ENCODE data around the gene CRELD2.

CRELD2 gene

DNA sequence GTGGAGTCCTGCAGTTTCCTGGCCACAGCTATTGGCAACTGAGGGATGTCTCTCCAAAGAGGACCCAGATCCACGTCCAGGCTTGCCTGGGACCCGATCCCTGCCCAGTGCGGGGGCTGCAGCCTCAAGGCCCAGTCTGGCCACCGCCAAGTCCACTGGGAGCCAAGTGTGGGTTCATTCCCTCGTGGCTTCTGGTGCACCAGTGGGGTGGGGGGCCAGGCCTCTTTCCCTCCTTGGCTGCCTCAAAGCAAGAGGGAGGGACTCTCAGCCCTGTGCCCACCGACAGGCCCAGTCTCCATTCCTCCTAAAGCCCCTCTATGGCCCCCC is 28.8 kb downstream of the CRELD2 start:
- no peak for DNase-seq (ENCODE audit: low read depth, low spot score)
- Histone ChIP-seq H3K36me3 (ENCODE audit: insufficient read depth, low read length) (no peaks in the 10 kb centered on the region), H3K9ac (ENCODE audit: insufficient read length) (peak overlapping the region; percentile 60), H3K27ac (peak overlapping the region; percentile 67), H3K9me3 (ENCODE audit: low read depth, low read length) (no peaks in the 10 kb centered on the region), H3K4me3 (peak overlapping the region; percentile 25)
- no peak for TF ChIP-seq FOXP2 (optimal IDR thresholded peaks at IDR 0.05; ENCODE audit: control extremely low read depth, extremely low read length, insufficient read depth)
- no peak for TF ChIP-seq POLR2AphosphoS5 (IDR thresholded peaks at IDR 0.05; ENCODE audit: borderline replicate concordance, low read depth, low read length)
- TF ChIP-seq EZH2 (IDR thresholded peaks at IDR 0.05), result no peak

DNA sequence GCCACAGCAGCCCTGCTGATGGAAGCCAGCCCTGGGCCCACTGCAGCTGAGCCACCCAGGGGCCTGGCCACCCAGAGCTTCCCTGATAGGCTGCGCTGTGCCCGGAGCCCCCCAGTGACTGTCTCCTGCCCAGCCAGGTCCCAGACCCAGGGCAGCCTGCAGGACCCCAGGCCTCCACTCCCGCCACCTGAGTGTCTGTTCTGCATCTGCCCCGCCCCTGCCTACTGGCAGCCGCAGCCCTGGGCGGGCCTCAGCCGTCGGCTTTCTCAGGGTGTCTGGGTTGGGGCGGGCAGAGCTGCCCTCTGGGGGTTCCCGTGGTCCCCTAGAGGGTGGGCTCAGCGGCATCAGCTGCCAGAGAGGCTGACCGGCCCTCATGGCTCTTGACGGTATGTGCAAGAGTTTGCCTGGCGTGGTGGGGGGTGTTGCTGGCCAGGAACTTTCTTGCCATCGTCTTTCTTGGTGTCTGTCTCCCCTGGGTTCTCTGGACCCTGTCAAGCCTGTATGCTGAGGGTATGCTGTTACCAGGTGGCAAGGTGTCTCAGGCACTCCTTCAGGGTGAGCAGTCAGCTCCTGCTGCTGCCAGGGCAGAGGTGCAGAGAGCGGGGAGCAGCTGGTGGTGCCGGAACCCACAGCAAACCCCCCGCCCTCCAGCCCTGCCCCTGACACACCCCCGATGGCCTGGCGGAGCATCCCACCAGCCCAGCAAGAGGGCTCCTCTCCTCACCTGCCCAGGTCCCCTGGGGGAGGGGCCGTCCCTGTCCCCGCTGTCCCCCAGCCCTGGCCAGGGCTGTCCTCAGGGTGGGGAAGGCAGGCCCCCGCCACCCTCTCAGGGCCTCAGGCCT is 29.9 kb downstream of the CRELD2 start:
- H3K9ac ChIP-seq (ENCODE audit: insufficient read length), result no peak overlapping the region
- no peak for TF ChIP-seq POLR2AphosphoS5 (IDR thresholded peaks at IDR 0.05; ENCODE audit: borderline replicate concordance, low read depth, low read length)
- TF ChIP-seq EZH2 (IDR thresholded peaks at IDR 0.05), result no peak
- no peak for TF ChIP-seq FOXP2 (optimal IDR thresholded peaks at IDR 0.05; ENCODE audit: control extremely low read depth, extremely low read length, insufficient read depth)
- no peaks in the 10 kb centered on the region for H3K9me3 ChIP-seq (ENCODE audit: low read depth, low read length)
- DNase-seq (ENCODE audit: low read depth, low spot score), result no peak
- no peaks in the 10 kb centered on the region for H3K36me3 ChIP-seq (ENCODE audit: insufficient read depth, low read length)
- no peak overlapping the region for H3K27ac ChIP-seq
- H3K4me3 ChIP-seq, result no peak overlapping the region

DNA sequence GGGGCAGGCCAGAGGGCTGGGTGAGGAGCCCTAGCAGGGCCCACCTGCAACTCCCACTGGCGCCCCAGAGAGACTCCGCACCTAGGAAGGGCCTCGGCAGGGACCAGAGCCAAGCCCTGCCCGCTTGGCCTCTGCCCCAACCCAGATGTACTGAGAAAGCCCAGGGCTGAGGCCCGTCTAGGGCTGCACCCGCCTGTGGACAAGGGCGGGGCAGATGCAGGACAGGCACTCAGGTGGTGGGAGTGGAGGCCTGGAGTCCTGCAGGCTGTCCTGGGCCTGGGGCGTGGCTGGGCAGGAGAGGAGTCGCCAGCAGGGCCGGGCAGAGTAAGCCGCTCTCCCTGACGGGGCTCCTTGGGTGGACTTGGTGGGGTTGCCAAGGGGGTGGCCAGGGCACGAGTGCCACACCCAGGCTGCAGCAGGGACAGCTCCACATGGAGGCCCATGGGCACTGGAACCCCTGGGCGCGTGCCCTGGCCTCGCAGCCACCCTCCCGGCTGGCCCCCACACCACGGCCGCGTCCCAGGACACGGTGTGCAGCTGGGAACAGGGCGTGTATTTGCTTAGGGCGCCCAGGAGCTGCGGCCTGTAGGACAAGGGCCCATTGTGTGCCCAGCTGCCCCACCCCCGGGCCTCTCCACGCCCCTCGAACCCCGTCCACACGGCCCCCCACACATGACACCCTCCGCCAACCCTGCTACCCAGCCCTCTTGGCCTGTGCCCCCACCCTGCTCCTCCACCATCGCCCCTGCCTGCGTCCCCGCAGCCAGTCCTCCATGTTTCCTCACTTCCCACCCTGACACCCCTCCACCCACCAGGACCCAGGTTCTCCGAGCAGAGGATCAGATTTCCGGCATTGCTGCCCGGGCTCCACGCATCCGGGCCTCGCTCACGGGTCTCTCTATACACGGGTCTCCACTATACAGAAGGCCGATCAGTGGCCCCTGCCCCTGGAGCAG is 30.8 kb downstream of the CRELD2 start:
- Histone ChIP-seq H3K27ac (no peak overlapping the region), H3K9ac (ENCODE audit: insufficient read length) (no peak overlapping the region), H3K4me3 (no peak overlapping the region), H3K36me3 (ENCODE audit: insufficient read depth, low read length) (no peaks in the 10 kb centered on the region), H3K9me3 (ENCODE audit: low read depth, low read length) (no peaks in the 10 kb centered on the region)
- DNase-seq (ENCODE audit: low read depth, low spot score), result no peak
- TF ChIP-seq EZH2 (IDR thresholded peaks at IDR 0.05) (no peak), POLR2AphosphoS5 (IDR thresholded peaks at IDR 0.05; ENCODE audit: borderline replicate concordance, low read depth, low read length) (no peak), FOXP2 (optimal IDR thresholded peaks at IDR 0.05; ENCODE audit: control extremely low read depth, extremely low read length, insufficient read depth) (no peak)

DNA sequence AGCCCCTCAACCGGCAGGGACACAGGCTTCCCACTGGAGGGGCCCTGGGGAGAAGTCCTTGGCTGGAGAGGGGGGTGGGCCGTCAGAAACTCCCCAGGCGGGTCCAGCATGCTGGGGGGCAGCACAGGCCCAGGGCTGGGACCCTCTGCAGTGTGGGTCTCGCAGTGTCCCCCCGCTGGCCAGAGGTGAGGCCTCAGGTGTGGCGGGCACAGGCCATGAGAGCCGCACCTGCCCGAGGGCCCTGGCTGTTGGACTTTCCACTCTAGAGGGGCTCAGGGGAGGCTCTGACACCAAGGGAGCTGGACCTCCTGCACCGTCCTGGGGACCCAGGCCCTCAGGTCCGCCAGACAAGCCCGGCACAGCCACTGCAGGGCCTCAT is 31.5 kb downstream of the CRELD2 start:
- Histone ChIP-seq H3K27ac (no peak overlapping the region), H3K9me3 (ENCODE audit: low read depth, low read length) (no peaks in the 10 kb centered on the region), H3K9ac (ENCODE audit: insufficient read length) (no peak overlapping the region), H3K4me3 (no peak overlapping the region), H3K36me3 (ENCODE audit: insufficient read depth, low read length) (no peaks in the 10 kb centered on the region)
- DNase-seq (ENCODE audit: low read depth, low spot score), result no peak
- no peak for TF ChIP-seq FOXP2 (optimal IDR thresholded peaks at IDR 0.05; ENCODE audit: control extremely low read depth, extremely low read length, insufficient read depth)

DNA sequence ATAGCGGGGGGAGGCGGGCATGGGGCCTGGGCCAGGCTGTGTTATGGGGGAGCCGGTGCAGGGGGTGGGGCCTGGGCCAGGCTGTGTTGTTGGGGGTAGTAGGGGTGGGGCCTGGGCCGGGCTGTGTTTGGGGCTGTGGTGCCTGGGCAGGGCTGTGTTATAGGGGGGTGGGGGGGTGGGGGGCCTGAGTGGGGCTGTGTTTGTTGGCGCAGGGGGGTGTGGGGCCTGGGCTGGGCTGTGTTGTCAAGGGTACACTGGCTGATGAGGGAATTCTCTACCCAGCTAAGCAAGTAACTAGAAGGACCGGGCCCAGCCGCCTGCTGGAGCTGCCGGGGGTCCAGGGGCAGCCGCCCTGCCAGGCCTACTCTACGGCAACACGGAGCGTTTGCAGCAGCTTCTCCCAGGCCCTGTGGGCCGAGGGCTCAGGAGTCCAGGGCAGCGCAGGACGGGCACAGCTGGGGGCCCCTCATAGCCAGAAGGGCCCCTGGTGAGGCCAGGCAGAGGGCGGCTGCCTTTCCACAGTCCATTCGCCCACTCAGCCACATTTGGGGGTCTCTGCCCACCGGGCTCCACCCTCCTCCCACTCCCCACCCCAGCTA is 32.1 kb downstream of the CRELD2 start:
- Histone ChIP-seq H3K4me3 (no peak overlapping the region), H3K27ac (no peak overlapping the region)
- no peak for DNase-seq (ENCODE audit: low read depth, low spot score)

DNA sequence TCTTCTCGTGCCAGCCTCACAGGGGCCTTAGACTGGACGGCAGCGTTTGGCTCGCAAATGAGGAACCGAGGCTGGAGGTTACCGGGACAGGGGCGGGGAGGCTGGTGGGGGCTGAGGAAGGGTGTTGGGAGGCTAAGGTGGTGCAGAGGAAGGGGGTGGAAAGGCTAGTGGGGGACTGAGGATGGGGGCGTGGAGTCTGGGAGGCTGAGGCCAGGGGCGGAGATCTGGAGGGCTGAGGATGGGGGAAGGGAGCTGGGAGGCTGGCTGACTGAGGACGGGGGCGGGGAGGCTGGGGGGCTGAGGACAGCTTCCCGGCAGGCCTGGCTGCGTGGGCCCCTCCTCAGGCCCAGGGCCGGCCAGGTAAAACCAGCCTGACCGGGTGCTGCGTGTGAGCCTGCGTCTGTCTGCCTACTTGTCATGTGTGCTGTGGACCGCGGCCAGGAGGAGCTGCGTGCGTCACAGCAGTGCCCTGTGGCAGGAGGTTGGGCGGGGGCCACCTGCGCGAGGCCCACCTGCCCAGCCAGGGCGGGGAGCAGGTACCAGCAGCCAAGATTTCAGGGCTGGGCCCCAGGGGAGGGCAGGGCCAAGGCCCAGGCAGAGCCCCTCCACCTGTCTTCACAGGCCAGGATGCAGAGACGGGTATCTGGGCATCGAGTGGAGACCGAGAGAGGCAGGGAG is 32.7 kb downstream of the CRELD2 start:
- Histone ChIP-seq H3K9ac (ENCODE audit: insufficient read length) (no peak overlapping the region), H3K4me3 (no peak overlapping the region), H3K27ac (no peak overlapping the region), H3K36me3 (ENCODE audit: insufficient read depth, low read length) (no peaks in the 10 kb centered on the region), H3K9me3 (ENCODE audit: low read depth, low read length) (no peaks in the 10 kb centered on the region)
- TF ChIP-seq FOXP2 (optimal IDR thresholded peaks at IDR 0.05; ENCODE audit: control extremely low read depth, extremely low read length, insufficient read depth) (no peak), POLR2AphosphoS5 (IDR thresholded peaks at IDR 0.05; ENCODE audit: borderline replicate concordance, low read depth, low read length) (no peak), EZH2 (IDR thresholded peaks at IDR 0.05) (no peak)
- no peak for DNase-seq (ENCODE audit: low read depth, low spot score)

More for the DNA sequence above, 32.1 kb downstream of the CRELD2 start:
- no peaks in the 10 kb centered on the region for H3K36me3 ChIP-seq (ENCODE audit: insufficient read depth, low read length)
- no peak for TF ChIP-seq POLR2AphosphoS5 (IDR thresholded peaks at IDR 0.05; ENCODE audit: borderline replicate concordance, low read depth, low read length)
- no peak for TF ChIP-seq FOXP2 (optimal IDR thresholded peaks at IDR 0.05; ENCODE audit: control extremely low read depth, extremely low read length, insufficient read depth)
- no peak for TF ChIP-seq EZH2 (IDR thresholded peaks at IDR 0.05)
- H3K9ac ChIP-seq (ENCODE audit: insufficient read length), result no peak overlapping the region
- no peaks in the 10 kb centered on the region for H3K9me3 ChIP-seq (ENCODE audit: low read depth, low read length)

DNA sequence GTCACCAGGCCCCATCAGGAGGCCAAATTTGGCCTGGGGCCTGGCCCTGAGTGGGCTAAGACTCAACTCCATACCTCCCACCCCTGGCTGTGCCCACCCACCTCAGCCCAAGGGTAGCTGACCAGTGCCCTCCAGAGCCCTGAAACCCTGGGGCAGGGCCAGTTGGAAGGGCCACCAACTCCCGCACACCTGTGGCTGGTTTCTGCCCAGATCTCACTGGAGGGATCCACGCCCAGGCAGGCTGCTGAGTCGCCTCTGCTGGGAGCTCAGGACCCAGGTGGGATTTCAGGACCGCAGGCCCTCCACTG is 33.2 kb downstream of the CRELD2 start:
- TF ChIP-seq POLR2AphosphoS5 (IDR thresholded peaks at IDR 0.05; ENCODE audit: borderline replicate concordance, low read depth, low read length) (no peak), FOXP2 (optimal IDR thresholded peaks at IDR 0.05; ENCODE audit: control extremely low read depth, extremely low read length, insufficient read depth) (no peak), EZH2 (IDR thresholded peaks at IDR 0.05) (no peak)
- Histone ChIP-seq H3K9me3 (ENCODE audit: low read depth, low read length) (no peaks in the 10 kb centered on the region), H3K4me3 (no peak overlapping the region), H3K36me3 (ENCODE audit: insufficient read depth, low read length) (no peaks in the 10 kb centered on the region), H3K27ac (peak overlapping the region; percentile 75; the same call in 1 of the 2 replicates), H3K9ac (ENCODE audit: insufficient read length) (no peak overlapping the region)
- DNase-seq (ENCODE audit: low read depth, low spot score), result no peak

All from SK-N-MC (cell line).